Measurements from ENCODE around the gene KRT76.

Gene KRT76

DNA sequence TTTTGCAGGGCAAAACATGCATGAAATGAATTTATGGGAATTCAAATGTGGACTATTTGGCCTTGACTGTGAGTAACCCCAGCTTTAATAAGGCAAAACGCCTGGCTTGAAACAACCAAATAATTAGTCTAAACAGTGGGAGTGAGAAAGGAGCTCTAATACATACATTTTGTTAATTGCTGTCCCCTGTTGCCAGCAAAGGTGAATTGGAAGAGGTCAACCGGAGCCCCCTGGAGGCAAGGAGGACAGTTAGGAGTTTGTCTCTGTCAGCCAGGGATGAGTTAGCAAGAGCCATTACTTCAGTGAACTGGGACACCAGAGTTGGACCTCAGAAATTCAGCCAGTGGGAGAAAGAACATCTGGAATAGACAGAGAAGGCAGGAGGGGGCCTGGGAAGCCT lies 17.4 kb downstream of the KRT76 start:
- no peak for DNase-seq (ENCODE audit: low read depth)
- no peak for TF ChIP-seq CTCF (IDR thresholded peaks at IDR 0.05; ENCODE audit: insufficient read depth, low read depth, low read length, missing control alignments)
- no peak overlapping the region for H3K4me3 ChIP-seq (ENCODE audit: low read depth, low read length)

GRCh38 chr12:52759218-52759617 lies 17.9 kb downstream of the KRT76 start:
- H3K4me3 ChIP-seq (ENCODE audit: low read depth, low read length) = no peak overlapping the region
- no peak for TF ChIP-seq CTCF (IDR thresholded peaks at IDR 0.05; ENCODE audit: insufficient read depth, low read depth, low read length, missing control alignments)
- no peak for DNase-seq (ENCODE audit: low read depth)

GRCh38 chr12:52757449-52758176 lies 19.5 kb downstream of the KRT76 start:
- H3K4me3 ChIP-seq (ENCODE audit: low read depth, low read length) = no peak overlapping the region
- no peak for TF ChIP-seq CTCF (IDR thresholded peaks at IDR 0.05; ENCODE audit: insufficient read depth, low read depth, low read length, missing control alignments)
- no peak for DNase-seq (ENCODE audit: low read depth)

DNA sequence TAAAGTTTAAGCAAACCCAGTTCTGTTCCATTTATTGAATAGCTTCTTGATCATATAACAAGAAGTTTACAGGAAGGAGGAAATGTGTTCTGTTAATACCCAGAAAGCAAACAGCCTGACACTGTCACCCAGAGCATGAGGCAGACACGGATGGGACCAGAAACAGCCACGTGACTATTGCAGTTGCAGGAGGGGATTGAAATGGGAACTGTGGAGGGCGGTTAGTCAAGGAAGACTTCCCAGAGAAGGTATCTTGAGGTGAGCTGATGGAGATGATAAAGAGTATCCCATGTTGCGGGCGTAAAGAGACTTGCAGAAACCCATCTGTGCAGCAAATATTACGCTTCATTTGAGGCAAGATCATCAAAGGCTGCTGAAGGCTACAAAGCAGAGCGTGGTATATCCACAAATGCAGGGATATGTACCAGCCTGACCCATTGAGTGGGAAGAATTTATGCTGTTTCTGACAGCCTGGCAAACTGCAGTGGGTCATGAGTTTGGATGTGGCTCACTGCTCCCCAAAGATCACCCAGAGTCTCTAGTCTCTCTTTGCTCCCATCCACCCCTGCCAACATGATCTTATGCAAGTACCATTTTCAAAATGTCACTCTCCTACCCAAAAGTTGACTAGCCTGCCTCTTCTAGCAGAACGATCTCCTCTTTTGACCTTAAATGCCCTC lies 20.7 kb downstream of the KRT76 start:
- H3K4me3 ChIP-seq (ENCODE audit: low read depth, low read length) = no peak overlapping the region
- no peak for TF ChIP-seq CTCF (IDR thresholded peaks at IDR 0.05; ENCODE audit: insufficient read depth, low read depth, low read length, missing control alignments)
- DNase-seq (ENCODE audit: low read depth) = no peak

DNA sequence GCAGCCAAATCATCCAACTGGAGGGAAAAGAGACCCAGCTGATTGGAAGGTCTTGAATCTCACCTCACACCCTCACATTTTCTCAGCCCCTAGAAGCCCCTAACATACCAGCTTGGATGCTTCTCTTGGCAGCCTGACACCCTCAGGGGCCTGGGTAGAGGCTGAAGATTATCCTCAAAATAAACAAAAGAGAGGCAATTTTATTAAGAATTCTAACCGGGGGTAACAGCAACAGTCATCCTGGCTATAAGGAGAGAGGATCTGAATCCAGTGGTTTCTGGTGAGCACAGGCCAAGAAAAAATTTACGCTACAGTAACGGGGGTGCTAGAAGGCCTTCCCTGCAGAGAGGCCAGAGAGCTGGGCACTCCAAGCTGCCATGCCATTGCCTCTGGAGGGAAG lies 21.6 kb downstream of the KRT76 start:
- H3K4me3 ChIP-seq (ENCODE audit: low read depth, low read length) = no peak overlapping the region
- TF ChIP-seq CTCF (IDR thresholded peaks at IDR 0.05; ENCODE audit: insufficient read depth, low read depth, low read length, missing control alignments) = no peak

DNA sequence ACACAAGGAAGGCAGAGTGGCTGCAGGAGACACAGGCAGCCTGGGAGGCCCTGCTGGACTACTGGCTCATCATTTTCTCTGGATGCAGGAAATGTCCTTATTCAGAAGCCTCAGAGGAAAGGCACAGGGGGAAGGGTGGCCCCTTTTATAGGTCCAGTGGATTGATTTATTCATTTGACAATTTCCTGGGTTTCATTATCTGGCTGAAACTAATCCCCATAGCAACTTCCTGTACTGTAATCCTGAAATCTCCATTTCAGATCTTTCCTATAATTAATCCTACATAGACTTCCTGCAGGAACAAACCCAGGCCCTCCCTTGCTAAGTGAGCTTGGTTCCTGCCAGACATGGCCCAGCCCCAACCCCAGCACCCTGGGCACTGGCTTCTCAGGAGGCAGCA lies 23.0 kb downstream of the KRT76 start:
- no peak for DNase-seq (ENCODE audit: low read depth)
- no peak for TF ChIP-seq CTCF (IDR thresholded peaks at IDR 0.05; ENCODE audit: insufficient read depth, low read depth, low read length, missing control alignments)
- no peak overlapping the region for H3K4me3 ChIP-seq (ENCODE audit: low read depth, low read length)

More for the DNA sequence above, 21.6 kb downstream of the KRT76 start:
- DNase-seq (ENCODE audit: low read depth) = no peak
